CD14-positive monocyte (primary cell): Measurements from ENCODE around the gene CA6. TPM values are rescaled to one million over a fixed set of nuclear protein-coding genes. Genes with fewer than 3 reads are reported as not detected.

ENCODE experiments used
- DNase-seq, 3 donors: peaks; one replicate each; pipeline ENCODE4 v3.0.0-alpha.2; 2011 to 2022
- H2AFZ ChIP-seq: 2 replicates; pipeline ENCODE4 v1.6.0; 2012; ENCODE audit warnings: mild to moderate bottlenecking, low read depth, low read length, inconsistent platforms; ENCODE audit not compliant: insufficient read depth, poor library complexity, severe bottlenecking
- H3K27ac ChIP-seq, 2 donors: 1 replicate in 1 of 2; 2 replicates in 1 of 2; pipeline ENCODE4 v1.5.1; 2012 to 2013; ENCODE audit warnings: low read length in 2 of 2, control low read depth in 1 of 2, inconsistent platforms in 1 of 2, low read depth in 1 of 2, mild to moderate bottlenecking in 1 of 2
- H3K27me3 ChIP-seq, 2 donors: one replicate each; pipeline versions ENCODE4 v1.6.0 to v1.6.1; 2011 to 2013; ENCODE audit warnings: low read length in 2 of 2; ENCODE audit not compliant: control insufficient read depth in 2 of 2, insufficient read depth in 2 of 2
- H3K36me3 ChIP-seq, 2 donors: replicated peaks in 1 of 2; 1 replicate in 1 of 2; 2 replicates in 1 of 2; pipeline versions ENCODE4 v1.5.1 to v1.6.1; 2012 to 2013; ENCODE audit warnings: low read length in 2 of 2, control low read depth in 1 of 2, inconsistent platforms in 1 of 2, mild to moderate bottlenecking in 1 of 2; ENCODE audit not compliant: insufficient read depth in 2 of 2, control insufficient read depth in 1 of 2
- H3K4me1 ChIP-seq, 2 donors: 1 replicate in 1 of 2; 2 replicates in 1 of 2; pipeline versions ENCODE4 v1.5.1 to v1.6.1; 2012 to 2013; ENCODE audit warnings: low read length in 2 of 2, control low read depth in 1 of 2, inconsistent platforms in 1 of 2, mild to moderate bottlenecking in 1 of 2, moderate library complexity in 1 of 2; ENCODE audit not compliant: insufficient read depth in 2 of 2, control insufficient read depth in 1 of 2
- H3K4me2 ChIP-seq: replicated peaks from 2 replicates; pipeline ENCODE3; 2012; ENCODE audit warnings: low read length, moderate library complexity, mild to moderate bottlenecking; ENCODE audit not compliant: poor library complexity, severe bottlenecking; ENCODE audit errors: extremely low read depth
- H3K4me3 ChIP-seq, 3 experiments: fragments of 200-600 bp in 1 of 3; sonication (generic) in 1 of 3; replicated peaks in 1 of 3; 1 replicate in 2 of 3; 2 replicates in 1 of 3; pipeline ENCODE4 v1.5.1; 2011 to 2013; ENCODE audit warnings: low read length in 3 of 3, mild to moderate bottlenecking in 3 of 3, control low read depth in 2 of 3, low read depth in 2 of 3, inconsistent platforms in 1 of 3, moderate library complexity in 1 of 3
- H3K79me2 ChIP-seq: 2 replicates; pipeline ENCODE4 v1.6.0; 2012; ENCODE audit warnings: mild to moderate bottlenecking, control low read depth, inconsistent platforms, low read length, moderate library complexity; ENCODE audit not compliant: insufficient read depth
- H3K9ac ChIP-seq: 2 replicates; pipeline ENCODE4 v1.6.0; 2017; ENCODE audit warnings: low read length, mild to moderate bottlenecking; ENCODE audit not compliant: insufficient read depth, poor library complexity, severe bottlenecking
- H3K9me3 ChIP-seq, 2 donors: replicated peaks in 1 of 2; 1 replicate in 1 of 2; 2 replicates in 1 of 2; pipeline versions ENCODE4 v1.5.1 to v1.6.1; 2012 to 2013; ENCODE audit warnings: low read length in 2 of 2, control low read depth in 1 of 2; ENCODE audit not compliant: control insufficient read depth in 1 of 2, insufficient read depth in 1 of 2
- H4K20me1 ChIP-seq: 2 replicates; pipeline ENCODE4 v1.6.0; 2012; ENCODE audit warnings: mild to moderate bottlenecking, low read length, control low read depth, moderate library complexity; ENCODE audit not compliant: insufficient read depth
- H3K27ac Mint-ChIP-seq, 7 donors: one replicate each; pipeline ENCODE4 v1.8.0; 2020; ENCODE audit warnings: mild to moderate bottlenecking in 7 of 7, mixed read lengths in 7 of 7, moderate library complexity in 6 of 7, inconsistent platforms in 2 of 7
- H3K27me3 Mint-ChIP-seq, 3 donors: one replicate each; pipeline ENCODE4 v1.8.0; 2021 to 2022; ENCODE audit warnings: low read depth in 3 of 3, mild to moderate bottlenecking in 3 of 3, mixed read lengths in 3 of 3, moderate library complexity in 3 of 3, inconsistent platforms in 1 of 3
- H3K36me3 Mint-ChIP-seq, 2 donors: one replicate each; pipeline ENCODE4 v1.8.0; 2020; ENCODE audit warnings: mixed read lengths in 2 of 2, inconsistent platforms in 1 of 2, mild to moderate bottlenecking in 1 of 2
- H3K4me1 Mint-ChIP-seq: one replicate; pipeline ENCODE4 v1.8.0; 2020; ENCODE audit warnings: mild to moderate bottlenecking, mixed read lengths
- H3K4me3 Mint-ChIP-seq, 2 donors: one replicate each; pipeline ENCODE4 v1.8.0; 2020; ENCODE audit warnings: mild to moderate bottlenecking in 2 of 2, mixed read lengths in 2 of 2, moderate library complexity in 1 of 2
- H3K9me3 Mint-ChIP-seq, 7 donors: one replicate each; pipeline ENCODE4 v1.8.0; 2020 to 2022; ENCODE audit warnings: mixed read lengths in 7 of 7, mild to moderate bottlenecking in 6 of 7, moderate library complexity in 6 of 7, inconsistent platforms in 2 of 7
- CTCF ChIP-seq: fragments of 200-600 bp; IDR thresholded peaks from one replicate; pipeline ENCODE4 v1.8.0; 2022; ENCODE audit warnings: antibody characterized with exemption, mild to moderate bottlenecking
- WGBS: methylation state at CpG from one replicate; pipeline ENCODE4 v1.1.5; 2013; ENCODE audit warnings: missing lambda C conversion rate; ENCODE audit not compliant: insufficient coverage; 5-methylcytosine and 5-hydroxymethylcytosine counted together
- intact Hi-C, 2 donors: fragments of 100-400 bp; cut with micrococcal nuclease; formaldehyde crosslinking; loops; one replicate each; pipeline versions ENCODE4 v1.15.0 to v1.15.1; 2023
- polyA plus RNA-seq, 3 donors: library from polyadenylated mRNA; depleted of rRNA in 1 of 3; unstranded in 2 of 3; stranded (reverse) in 1 of 3; fragments of 300-500 nt in 2 of 3; fragments of >200 nt in 1 of 3; fragmentation: Illumina TruSeq in 2 of 3; gene quantifications; 1 replicate in 2 of 3; 2 replicates in 1 of 3; pipeline ENCODE4 v1.2.3, GENCODE V29; 2012 to 2021

CA6 gene
- polyA plus RNA-seq, 3 donors, result not detected

GRCh38 chr1:8988618-8988967, 42.9 kb downstream of the CA6 start:
- Histone ChIP-seq H4K20me1 (no peaks in the 10 kb centered on the region), H3K9me3 (no peaks in the 10 kb centered on the region), H3K27me3 (no peaks in the 10 kb centered on the region), H3K79me2 (no peaks in the 10 kb centered on the region), H2AFZ (no peak overlapping the region), H3K4me2 (no peak overlapping the region), H3K9ac (no peak overlapping the region), H3K4me1 (peaks cover 4 to 5% of the 10 kb centered on the region in 2 donors), H3K36me3 (no peaks in the 10 kb centered on the region), H3K4me3 (no peak overlapping the region), H3K27ac (no peak overlapping the region)
- Mint-ChIP-seq H3K4me3 (no peak overlapping the region), H3K9me3 (peaks cover 0 to 6% (median 0%) of the 10 kb centered on the region in 7 donors), H3K36me3 (no peaks in the 10 kb centered on the region), H3K27ac (no peak overlapping the region), H3K27me3 (peaks cover 3 to 5% (median 4%) of the 10 kb centered on the region in 3 donors), H3K4me1 (peaks cover 7% of the 10 kb centered on the region)
- 96% methylated on average over 11 of the region's 13 CpGs for WGBS
- intact Hi-C loops, result loop anchor here (2.0 to 5.0 kb wide), 3 partner anchors 70 to 131 kb away; no protein-coding TSS in a partner anchor
- DNase-seq, result no peak
- no peak for TF ChIP-seq CTCF

DNA sequence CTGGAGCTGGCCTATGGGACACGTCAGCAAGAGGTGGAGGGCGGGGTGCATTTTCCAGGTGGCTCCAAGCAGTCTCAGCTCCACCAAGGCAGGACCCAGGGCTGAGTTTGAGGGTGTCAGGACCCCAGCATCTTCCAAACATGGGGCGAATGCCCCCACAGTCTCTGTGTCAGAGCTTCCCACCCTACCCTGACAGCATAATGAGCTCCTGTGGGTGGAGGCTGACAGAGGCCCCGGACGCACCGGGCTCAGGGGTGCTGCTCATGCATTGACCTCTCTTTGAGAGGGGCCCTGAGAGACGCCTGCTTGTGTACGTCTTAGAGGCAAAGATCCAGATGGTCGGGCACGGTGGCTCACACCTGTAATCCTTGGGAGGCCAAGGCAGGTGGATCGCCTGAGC, 43.4 kb downstream of the CA6 start:
- no peak overlapping the region for H3K27ac Mint-ChIP-seq
- no peaks in the 10 kb centered on the region for H3K79me2 ChIP-seq
- intact Hi-C loops, result loop anchor here (2.0 to 5.0 kb wide), 3 partner anchors 70 to 132 kb away; no protein-coding TSS in a partner anchor
- no peaks in the 10 kb centered on the region for H4K20me1 ChIP-seq
- H3K4me2 ChIP-seq, result no peak overlapping the region
- H3K9ac ChIP-seq, result no peak overlapping the region
- no peaks in the 10 kb centered on the region for H3K36me3 Mint-ChIP-seq
- no peak for DNase-seq
- 98% methylated on average over 11 of the region's 11 CpGs for WGBS
- no peak for TF ChIP-seq CTCF
- no peak overlapping the region for H3K27ac ChIP-seq
- no peaks in the 10 kb centered on the region for H3K27me3 ChIP-seq
- H3K4me3 ChIP-seq, result no peak overlapping the region
- peaks cover 7% of the 10 kb centered on the region for H3K4me1 Mint-ChIP-seq
- H3K9me3 ChIP-seq, result no peaks in the 10 kb centered on the region
- no peak overlapping the region for H3K4me3 Mint-ChIP-seq
- H3K27me3 Mint-ChIP-seq, result peaks cover 3 to 5% (median 4%) of the 10 kb centered on the region in 3 donors
- peaks cover 4 to 5% of the 10 kb centered on the region in 2 donors for H3K4me1 ChIP-seq
- no peaks in the 10 kb centered on the region for H3K36me3 ChIP-seq
- H2AFZ ChIP-seq, result no peak overlapping the region
- H3K9me3 Mint-ChIP-seq, result peaks cover 0 to 6% (median 0%) of the 10 kb centered on the region in 7 donors
